GM12878 (cell line): ENCODE data around the gene HOMER2. TPM values are rescaled to one million over a fixed set of nuclear protein-coding genes. Genes with fewer than 3 reads are reported as not detected.
A peak's percentile ranks its signal among the peaks of the same experiment; 100 is the strongest.

ENCODE experiments used
- CBX3 ChIP-seq: fragments of 200-600 bp; sonication (generic); IDR thresholded peaks from 2 replicates; pipeline ENCODE4 v1.6.1; 2016; ENCODE audit warnings: low read depth, borderline replicate concordance
- CEBPB ChIP-seq, 2 experiments: fragments of 150-350 bp in 1 of 2; IDR thresholded peaks; 2 replicates each; pipeline ENCODE4 v1.6.1; 2012 to 2014; ENCODE audit warnings: low read depth in 2 of 2, low read length in 2 of 2, borderline replicate concordance in 1 of 2, inconsistent platforms in 1 of 2
- CTCF ChIP-seq, 3 experiments: IDR thresholded peaks in 2 of 3; conservative IDR thresholded peaks in 1 of 3; 2 replicates each; pipeline ENCODE4 v1.5.1; 2011; ENCODE audit warnings: low read depth in 3 of 3, low read length in 3 of 3, mild to moderate bottlenecking in 3 of 3, control low read depth in 2 of 3, moderate library complexity in 2 of 3, inconsistent platforms in 1 of 3, mixed read lengths in 1 of 3; ENCODE audit not compliant: control insufficient read depth in 2 of 3, insufficient read depth in 1 of 3; ENCODE audit errors: extremely low read depth in 1 of 3
- CUX1 ChIP-seq: IDR thresholded peaks from 2 replicates; pipeline ENCODE4 v1.6.1; 2012; ENCODE audit warnings: improper control_type of control experiment, low read depth, low read length; ENCODE audit not compliant: insufficient replicate concordance
- HCFC1 ChIP-seq: fragments of 150-350 bp; IDR thresholded peaks from 2 replicates; pipeline ENCODE4 v1.6.1; 2014; ENCODE audit warnings: low read length
- KAT2A ChIP-seq: conservative IDR thresholded peaks from 2 replicates; pipeline ENCODE4 v1.6.1; 2011; ENCODE audit warnings: low read depth, low read length; ENCODE audit not compliant: control insufficient read depth
- KDM1A ChIP-seq: fragments of 200-600 bp; sonication (generic); IDR thresholded peaks from 2 replicates; pipeline ENCODE4 v1.6.1; 2016; ENCODE audit warnings: borderline replicate concordance
- MTA2 ChIP-seq: fragments of 450-650 bp; IDR thresholded peaks from 2 replicates; pipeline ENCODE4 v1.6.1; 2016; ENCODE audit warnings: low read depth, mild to moderate bottlenecking, moderate library complexity
- MTA3 ChIP-seq: IDR thresholded peaks from 2 replicates; pipeline ENCODE4 v1.6.1; 2012; ENCODE audit warnings: low read length, inconsistent platforms, borderline replicate concordance
- PAX5 ChIP-seq: IDR thresholded peaks from 2 replicates; pipeline ENCODE4 v1.6.1; 2011; ENCODE audit warnings: low read depth, low read length, borderline replicate concordance
- PBX3 ChIP-seq: IDR thresholded peaks from 2 replicates; pipeline ENCODE4 v1.6.1; 2011; ENCODE audit warnings: mild to moderate bottlenecking, low read depth, low read length, moderate library complexity; ENCODE audit not compliant: insufficient replicate concordance
- SIN3A ChIP-seq: IDR thresholded peaks from 2 replicates; pipeline ENCODE4 v1.6.1; 2012; ENCODE audit warnings: low read depth, low read length, improper control_type of control experiment
- ZBTB11 ChIP-seq: fragments of 450-650 bp; formaldehyde crosslinking; IDR thresholded peaks from 2 replicates; pipeline ENCODE4 v1.5.0; 2022; ENCODE audit warnings: mild to moderate bottlenecking, missing genetic modification characterization
- polyA plus RNA-seq, 11 experiments: library from polyadenylated mRNA; depleted of rRNA in 4 of 11; unstranded in 6 of 11; stranded (reverse) in 5 of 11; fragments of >200 nt; fragmentation: Nextera tagmentation in 4 of 11; fragmentation: Illumina TruSeq in 1 of 11; extraction: Ambion mirVana in 4 of 11; extraction: Trizol in 1 of 11; gene quantifications; 1 replicate in 1 of 11; 2 replicates in 10 of 11; pipeline versions ENCODE4 v1.2.1 to v1.2.3, GENCODE V29; 2011 to 2016; ENCODE audit warnings: inconsistent platforms in 2 of 11, missing spikeins in 2 of 11, low read depth in 1 of 11
- total RNA-seq, 4 experiments: library from RNA; depleted of rRNA in 3 of 4; stranded (reverse); fragments of >200 nt in 3 of 4; fragmentation: Illumina TruSeq in 1 of 4; extraction: Trizol in 1 of 4; gene quantifications; 2 replicates each; pipeline versions ENCODE4 v1.2.1 to v1.2.3, GENCODE V29; 2013 to 2021

The HOMER2 gene
- total and polyA plus RNA-seq, 10 of the 15 experiments (the other 5 are each of a cell fraction or from before 2014, with no cell fraction given) = 0.60 to 5.0 (median 1.8) TPM

- no peak for TF ChIP-seq CTCF (IDR thresholded peaks at IDR 0.05 in 2 of 3, conservative IDR thresholded peaks at IDR 0.05 in 1 of 3; ENCODE audit: control insufficient read depth in 2 of 3, extremely low read depth in 1 of 3, insufficient read depth in 1 of 3, low read depth in 3 of 3, low read length in 3 of 3)
- no peak for TF ChIP-seq CUX1
- TF ChIP-seq PBX3 = no peak
- TF ChIP-seq CBX3 = no peak
- TF ChIP-seq MTA2 = 0 out of 2 replicates have a peak, but pooled peaks have one; percentile 15
- TF ChIP-seq PAX5 = no peak
- no peak for TF ChIP-seq KDM1A
- no peak; the same call in 1 of the 2 replicates for TF ChIP-seq SIN3A
- no peak for TF ChIP-seq ZBTB11 (CRISPR knock-in tag)
- no peak for TF ChIP-seq KAT2A
- no peak for TF ChIP-seq CEBPB (IDR thresholded peaks at IDR 0.05; ENCODE audit: borderline replicate concordance in 1 of 2, low read depth in 2 of 2, low read length in 2 of 2)
- no peak for TF ChIP-seq MTA3
- TF ChIP-seq HCFC1 = peak; percentile 16
Measured at GRCh38 chr15:82985688-82986441, 33.3 kb upstream of the HOMER2 start, which contains the start of gene RAMAC (continued).
